HG03066 (cell line): Measurements from ENCODE around the gene RPGRIP1.
"Not testable (repeated sequence)": the region's sequence is repeated elsewhere in the genome, so short reads cannot be mapped to it uniquely, and the experiment has no call there.

ENCODE experiments used
- ATAC-seq: cut with Tn5 transposase; IDR thresholded peaks from one replicate; pipeline ENCODE4 v1.9.1; 2021; ENCODE audit warnings: low read depth; ENCODE audit not compliant: unreplicated experiment

Gene RPGRIP1

DNA sequence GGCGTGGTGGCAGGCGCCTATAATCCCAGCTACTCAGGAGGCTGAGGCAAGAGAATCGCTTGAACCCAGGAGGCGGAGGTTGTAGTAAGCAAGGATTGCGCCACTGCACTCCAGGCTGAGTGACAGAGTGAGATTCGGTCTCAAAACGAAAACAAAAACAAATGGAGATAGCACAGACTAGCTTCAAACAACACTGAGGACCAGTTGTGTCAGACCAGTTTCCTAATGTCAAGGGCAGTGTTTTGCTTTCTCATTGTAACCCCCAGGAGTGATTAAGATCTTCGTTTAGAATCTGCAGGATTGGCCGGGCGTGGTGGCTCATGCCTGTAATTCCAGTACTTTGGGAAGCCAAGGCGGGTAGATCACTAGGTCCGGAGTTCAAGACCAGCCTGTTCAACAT lies 18.5 kb downstream of the RPGRIP1 start:
- no peak for ATAC-seq

DNA sequence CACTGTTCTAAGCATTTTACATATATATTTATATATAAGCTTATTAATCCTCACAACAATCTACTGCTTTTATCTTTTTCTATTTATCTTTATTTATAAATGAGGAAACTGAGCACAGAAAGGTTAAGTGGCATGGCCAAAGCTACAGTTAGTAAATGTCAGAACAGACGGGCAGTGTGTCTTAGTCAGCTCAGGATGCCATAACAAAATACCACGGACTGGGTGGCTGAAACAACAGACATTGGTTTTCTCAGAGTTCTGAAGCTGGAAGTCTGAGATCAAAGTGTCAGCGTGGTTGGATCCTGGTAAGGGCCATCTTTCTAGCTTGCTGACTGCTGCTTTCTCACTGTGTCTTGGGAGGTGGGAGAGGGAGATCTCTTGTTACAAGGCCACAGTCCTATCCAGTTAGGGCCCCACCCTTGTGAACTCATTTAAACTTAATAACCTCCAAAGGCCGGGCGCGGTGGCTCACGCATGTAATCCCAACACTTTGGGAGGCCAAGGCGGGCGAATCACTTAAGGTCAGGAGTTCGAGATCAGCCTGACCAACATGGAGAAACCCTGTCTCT lies 19.8 kb downstream of the RPGRIP1 start:
- no peak for ATAC-seq

DNA sequence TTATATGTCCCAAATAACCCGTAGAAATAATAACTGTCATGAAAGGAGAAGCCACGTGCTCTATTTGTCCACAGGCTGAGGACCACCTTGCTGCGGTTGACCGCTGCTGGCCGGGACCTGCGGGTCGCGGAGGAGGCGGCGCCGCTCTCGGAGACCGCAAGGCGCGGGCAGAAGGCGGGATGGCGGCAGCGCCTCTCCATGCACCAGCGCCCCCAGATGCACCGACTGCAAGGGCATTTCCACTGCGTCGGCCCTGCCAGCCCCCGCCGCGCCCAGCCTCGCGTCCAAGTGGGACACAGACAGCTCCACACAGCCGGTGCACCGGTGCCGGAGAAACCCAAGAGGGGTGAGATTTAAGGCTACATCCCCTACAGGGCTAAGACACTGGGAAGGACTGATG lies 21.0 kb downstream of the RPGRIP1 start:
- ATAC-seq: no peak

DNA sequence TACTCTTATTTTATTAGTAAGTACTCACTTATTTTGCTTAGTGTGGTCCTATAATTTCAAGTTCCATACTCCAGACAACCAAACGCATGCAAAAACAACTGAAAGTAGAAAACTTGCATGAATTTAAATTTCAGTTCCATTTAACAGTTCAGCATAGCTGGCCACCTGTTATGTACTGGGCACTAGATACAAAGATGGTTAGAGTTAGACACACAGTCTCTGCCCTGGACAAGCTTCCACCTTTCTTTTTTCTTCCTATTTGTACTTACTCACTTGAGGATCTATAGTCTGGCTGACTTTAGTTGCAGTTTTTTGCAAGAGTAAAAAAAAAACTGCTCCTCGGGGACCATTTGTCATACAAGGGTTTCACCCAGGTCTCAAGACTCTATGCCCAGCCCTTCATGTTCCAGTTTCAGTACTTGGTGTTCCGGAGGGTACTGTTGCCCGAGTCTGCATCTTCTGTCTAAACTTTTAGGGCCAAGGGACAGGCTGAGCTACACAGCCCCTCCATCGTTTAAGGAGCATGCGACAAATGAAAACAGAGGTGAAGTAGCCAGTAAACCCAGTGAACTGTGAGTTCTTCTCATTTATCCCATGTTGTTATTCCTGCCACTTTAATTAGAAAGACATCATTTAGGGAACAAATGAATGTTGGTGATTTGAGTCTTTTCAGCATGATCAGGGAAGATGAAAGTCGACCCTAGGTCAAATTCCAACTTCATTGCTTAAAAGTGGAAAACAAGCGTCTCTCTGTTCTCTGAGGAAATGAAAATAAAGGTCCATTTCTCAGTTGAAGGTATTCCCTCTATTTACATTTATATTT lies 22.3 kb downstream of the RPGRIP1 start:
- no peak for ATAC-seq

DNA sequence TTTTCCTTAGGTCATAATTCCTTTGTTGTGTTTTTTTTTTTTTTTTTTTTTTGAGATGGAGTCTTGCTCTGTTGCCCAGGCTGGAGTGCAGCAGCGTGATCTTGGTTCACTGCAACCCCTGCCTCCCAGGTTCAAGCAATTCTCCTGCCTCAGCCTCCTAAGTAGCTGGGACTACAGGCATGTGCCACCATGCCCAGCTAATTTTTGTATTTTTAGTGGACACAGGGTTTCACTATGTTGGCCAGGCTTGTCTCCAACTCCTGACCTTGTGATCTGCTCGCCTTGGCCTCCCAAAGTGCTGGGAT lies 22.9 kb downstream of the RPGRIP1 start:
- not testable (repeated sequence) for ATAC-seq

DNA sequence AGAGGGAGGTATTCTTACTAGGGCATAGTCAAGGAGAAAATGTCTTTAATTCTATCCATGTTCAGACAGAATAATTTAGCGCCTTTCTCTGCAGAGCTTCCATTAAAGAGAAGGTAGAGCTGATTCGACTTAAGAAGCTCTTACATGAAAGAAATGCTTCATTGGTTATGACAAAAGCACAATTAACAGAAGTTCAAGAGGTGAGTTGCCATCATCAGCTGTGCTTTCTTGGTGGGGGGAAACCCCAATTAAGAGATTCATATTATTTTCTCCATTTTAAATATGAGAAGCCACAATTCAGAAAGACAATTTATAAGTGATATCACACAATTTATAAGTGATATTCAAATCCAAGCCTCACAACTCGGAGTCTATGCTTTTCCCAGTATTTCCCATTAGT lies 27.8 kb downstream of the RPGRIP1 start:
- ATAC-seq: no peak

DNA sequence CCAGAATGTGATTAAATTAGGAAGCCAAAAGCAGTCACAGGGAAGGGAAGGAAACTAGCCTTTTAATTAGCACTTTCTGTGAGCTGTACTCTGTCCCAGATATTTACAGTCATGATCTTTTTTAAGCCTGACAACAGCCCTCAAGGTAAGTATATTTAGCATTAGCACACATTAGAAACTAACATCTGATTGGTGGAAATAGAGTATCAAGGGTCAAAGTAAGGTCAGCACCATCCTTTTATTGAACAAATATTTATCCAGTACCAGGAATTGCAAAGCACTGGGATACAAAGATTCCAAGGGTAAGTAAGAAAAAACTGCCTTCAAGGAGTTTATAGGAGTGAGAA lies 28.2 kb downstream of the RPGRIP1 start:
- ATAC-seq: no peak

DNA sequence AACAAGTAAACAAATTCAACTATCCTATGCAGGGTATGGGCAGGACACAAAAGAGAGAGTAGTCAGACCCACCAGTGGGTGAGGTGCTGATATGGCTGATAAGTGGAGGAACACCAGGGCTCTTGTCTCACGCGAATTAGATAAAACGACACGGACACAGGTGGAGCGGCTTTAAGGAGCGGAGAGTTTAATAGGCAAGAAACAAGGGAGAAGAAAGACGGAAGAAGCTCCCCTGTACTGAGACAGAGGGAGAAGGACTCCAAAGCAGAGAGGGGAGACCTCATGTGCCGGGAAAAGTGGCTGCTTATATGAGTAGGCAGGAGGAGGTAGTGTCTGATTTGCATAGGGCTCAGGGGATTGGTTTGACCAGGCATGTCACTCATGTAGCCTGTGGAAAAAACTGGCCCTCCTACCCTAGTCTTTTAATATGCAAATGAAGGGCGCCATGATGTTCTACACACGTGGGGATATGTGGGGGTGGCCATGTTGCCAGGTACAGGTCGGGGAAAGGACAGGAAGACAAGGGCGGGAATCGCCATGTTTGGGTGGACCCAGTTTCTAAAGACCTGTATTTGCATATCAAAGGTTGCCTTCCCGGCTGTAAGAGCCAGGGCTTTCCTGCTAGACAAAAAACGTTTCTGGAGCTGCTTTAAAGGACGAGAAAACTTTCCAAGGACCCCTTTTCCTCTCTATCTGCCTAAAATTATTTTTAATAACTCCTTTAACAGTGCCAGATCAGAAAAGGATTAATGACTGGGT lies 28.8 kb downstream of the RPGRIP1 start:
- peak; percentile 83 for ATAC-seq

DNA sequence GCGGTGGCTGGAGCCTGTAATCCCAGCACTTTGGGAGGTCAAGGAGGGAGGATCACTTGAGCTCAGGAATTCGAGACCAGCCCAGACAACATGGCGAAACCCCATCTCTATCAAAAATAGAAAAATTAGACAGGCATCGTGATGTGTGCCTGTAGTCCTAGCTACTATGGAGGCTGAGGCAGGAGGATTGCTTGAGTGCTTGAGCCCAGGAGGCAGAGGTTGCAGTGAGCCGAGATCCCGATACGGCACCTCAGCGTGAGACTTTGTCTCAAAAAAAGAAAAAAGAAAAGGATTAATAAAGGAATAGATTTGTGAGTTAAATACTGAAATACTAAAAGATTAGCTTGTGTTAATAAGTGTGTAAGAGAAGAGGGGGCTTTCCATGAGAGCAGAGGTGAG lies 29.4 kb downstream of the RPGRIP1 start:
- no peak for ATAC-seq

DNA sequence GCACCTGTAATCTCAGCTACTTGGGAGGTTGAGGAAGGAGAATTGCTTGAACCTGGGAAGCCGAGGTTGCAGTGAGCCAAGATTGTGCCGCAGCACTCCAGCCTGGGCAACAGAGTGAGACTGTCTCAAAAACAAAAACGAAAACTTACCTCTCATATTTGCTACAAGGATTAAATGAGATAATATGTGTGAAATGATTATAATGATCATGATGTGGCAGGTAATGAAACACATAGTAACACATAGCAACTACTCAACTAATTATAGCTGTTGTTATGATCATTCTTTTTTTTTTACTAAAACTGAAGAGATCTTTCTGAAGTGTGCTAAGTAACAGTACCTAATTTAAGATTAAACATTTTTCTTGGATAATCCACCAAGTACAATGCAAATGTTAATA lies 30.1 kb downstream of the RPGRIP1 start:
- ATAC-seq: no peak

DNA sequence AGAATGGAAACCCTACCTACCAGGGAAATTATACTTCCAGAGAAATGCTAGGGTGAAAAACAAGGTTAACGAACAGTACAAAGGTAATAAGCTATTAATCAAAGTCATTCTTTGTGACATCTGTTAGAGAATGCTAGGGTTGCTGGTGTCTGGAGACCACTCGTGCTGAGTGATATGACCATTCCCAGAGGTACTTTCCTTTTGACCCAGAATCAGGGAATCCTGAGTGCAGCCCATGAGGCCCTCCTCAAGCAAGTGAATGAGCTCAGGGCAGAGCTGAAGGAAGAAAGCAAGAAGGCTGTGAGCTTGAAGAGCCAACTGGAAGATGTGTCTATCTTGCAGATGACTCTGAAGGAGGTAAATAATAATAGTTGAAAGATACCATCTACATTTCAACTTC lies 31.7 kb downstream of the RPGRIP1 start:
- ATAC-seq: no peak

DNA sequence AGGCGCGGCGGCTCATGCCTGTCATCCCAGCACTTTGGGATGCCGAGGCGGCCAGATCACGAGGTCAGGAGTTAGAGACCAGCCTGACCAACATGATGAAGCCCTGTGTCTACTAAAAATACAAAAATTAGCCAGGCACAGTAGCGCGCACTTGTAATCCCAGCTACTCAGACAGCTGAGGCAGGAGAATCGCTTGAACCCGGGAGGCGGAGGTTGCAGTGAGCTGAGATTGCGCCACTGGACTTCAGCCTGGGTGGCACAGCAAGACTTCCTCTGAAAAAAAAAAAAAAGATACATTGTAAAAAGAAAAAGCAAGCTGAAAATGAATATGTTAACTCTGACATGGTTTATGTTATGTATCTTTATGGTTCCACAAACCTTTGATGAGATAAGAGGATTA lies 33.6 kb downstream of the RPGRIP1 start:
- no peak for ATAC-seq

DNA sequence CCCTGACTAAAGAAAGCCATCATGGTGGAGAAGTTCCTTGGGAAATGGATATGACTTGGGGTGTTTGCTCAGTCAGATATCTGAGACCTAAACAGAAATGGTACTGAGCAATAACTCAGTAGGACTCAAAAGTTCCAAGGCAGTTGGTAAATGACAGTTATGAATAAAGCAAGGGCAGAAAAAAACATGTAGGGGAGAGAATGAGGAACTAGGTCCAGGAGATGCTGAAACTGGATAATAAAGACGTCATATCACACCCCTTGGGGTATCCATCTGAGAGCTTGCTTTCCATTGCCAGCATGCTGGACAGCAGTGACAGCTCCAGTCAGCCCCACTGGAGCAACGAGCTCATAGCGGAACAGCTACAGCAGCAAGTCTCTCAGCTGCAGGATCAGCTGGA lies 37.5 kb downstream of the RPGRIP1 start:
- no peak for ATAC-seq

DNA sequence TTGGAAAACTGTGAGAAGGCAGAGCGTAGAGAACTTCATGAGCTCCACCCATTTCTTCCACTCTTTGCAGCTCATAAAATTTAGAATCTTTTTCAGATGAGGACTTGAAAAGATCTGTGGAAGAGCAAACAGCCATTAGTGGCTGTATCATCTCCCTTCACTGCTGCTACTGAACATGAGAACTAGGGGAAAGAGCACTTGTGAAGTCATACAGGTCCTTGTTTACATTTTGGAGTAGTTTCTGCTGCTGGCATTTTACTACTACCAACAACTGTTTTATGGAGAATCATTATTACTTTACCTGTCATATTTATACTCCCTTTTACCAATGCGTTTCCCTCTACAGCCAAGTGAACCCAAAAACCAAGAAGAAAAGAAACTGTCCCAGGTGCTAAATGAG lies 41.0 kb downstream of the RPGRIP1 start:
- ATAC-seq: no peak

DNA sequence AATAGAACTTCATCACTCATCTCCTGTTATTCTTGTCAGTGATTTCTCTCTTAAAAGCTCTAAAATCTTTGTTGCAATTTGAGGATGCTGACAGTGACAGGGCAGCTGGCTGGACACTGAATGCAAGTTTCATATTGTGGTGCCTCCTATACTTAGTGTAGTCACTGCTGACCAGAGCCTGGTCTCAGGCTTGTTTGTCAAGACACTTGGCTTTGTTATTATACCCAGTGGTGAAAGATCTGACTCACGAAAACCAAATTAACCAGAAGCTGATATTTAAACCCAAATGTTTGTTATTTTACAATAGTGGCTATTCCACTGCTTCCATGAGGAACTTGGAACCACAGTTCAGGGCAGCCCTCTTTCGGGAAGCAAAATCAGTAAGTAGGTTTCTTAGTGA lies 42.8 kb downstream of the RPGRIP1 start:
- ATAC-seq: no peak

DNA sequence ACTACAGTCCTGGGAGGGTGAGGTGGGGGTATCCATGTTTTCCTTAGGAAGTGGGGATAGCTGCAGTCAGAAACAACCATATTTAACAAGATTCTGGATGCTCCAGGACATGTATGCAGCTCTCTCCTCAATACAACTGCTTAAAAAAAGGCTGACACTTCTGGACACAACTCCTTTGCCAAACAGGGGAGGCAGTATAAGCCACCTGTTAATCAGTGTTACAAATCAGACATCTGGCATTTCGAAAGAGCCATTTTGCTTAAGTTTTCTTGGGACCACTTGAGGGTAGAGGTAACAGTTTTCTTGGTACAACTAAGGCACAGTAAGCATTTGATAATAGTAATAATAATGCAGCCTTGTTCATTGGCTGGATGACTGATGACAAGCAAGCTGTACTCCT lies 47.1 kb downstream of the RPGRIP1 start:
- ATAC-seq: no peak
